SIG-M5 treated with dmso at 0.1 percent for 504 hours (cell line): Measurements from ENCODE around the gene PTPDC1.
"Not testable (repeated sequence)": the region's sequence is repeated elsewhere in the genome, so short reads cannot be mapped to it uniquely, and the experiment has no call there.

Experiments
- DNase-seq: peaks from one replicate; lab custom pipeline; 2025; ENCODE audit not compliant: unreplicated experiment; lab: John Stamatoyannopoulos, UW

The PTPDC1 gene

GRCh38 chr9:94086486-94087345 is 2.5 kb downstream of the PTPDC1 start:
- DNase-seq, result no peak

- DNase-seq, result not testable (repeated sequence)
Observed at GRCh38 chr9:94094219-94095145, 10.2 kb downstream of the PTPDC1 start.

GRCh38 chr9:94096819-94097577 is 12.7 kb downstream of the PTPDC1 start:
- no peak for DNase-seq

- no peak for DNase-seq
Observed at GRCh38 chr9:94097788-94098414, 13.6 kb downstream of the PTPDC1 start.

GRCh38 chr9:94100152-94100879 is 16.1 kb downstream of the PTPDC1 start:
- DNase-seq, result no peak

- DNase-seq, result no peak
Observed at GRCh38 chr9:94101162-94101853, 17.0 kb downstream of the PTPDC1 start.

DNA sequence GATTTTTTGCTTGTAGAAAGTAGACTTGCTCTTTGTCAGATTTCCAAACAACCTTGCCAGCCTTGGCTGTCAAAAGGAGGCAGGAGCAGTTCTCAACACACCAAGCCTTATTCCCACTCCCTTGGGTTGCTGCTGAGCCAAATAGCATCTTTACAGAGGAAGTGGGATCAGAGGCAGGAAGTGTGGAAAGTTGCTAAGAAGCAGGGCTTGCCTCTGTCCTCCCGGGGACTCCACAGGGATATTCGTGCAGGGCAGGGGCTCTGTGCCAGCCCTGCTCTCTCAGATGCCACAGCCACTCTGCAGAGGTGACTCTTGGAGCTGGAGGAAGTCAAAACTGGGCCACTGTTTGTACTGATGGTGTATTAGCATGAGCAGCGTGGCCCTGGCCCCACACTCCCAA is 24.3 kb downstream of the PTPDC1 start:
- DNase-seq, result no peak

GRCh38 chr9:94110821-94111252 is 26.6 kb downstream of the PTPDC1 start:
- no peak for DNase-seq

GRCh38 chr9:94111446-94111845 is 27.2 kb downstream of the PTPDC1 start:
- no peak for DNase-seq

DNA sequence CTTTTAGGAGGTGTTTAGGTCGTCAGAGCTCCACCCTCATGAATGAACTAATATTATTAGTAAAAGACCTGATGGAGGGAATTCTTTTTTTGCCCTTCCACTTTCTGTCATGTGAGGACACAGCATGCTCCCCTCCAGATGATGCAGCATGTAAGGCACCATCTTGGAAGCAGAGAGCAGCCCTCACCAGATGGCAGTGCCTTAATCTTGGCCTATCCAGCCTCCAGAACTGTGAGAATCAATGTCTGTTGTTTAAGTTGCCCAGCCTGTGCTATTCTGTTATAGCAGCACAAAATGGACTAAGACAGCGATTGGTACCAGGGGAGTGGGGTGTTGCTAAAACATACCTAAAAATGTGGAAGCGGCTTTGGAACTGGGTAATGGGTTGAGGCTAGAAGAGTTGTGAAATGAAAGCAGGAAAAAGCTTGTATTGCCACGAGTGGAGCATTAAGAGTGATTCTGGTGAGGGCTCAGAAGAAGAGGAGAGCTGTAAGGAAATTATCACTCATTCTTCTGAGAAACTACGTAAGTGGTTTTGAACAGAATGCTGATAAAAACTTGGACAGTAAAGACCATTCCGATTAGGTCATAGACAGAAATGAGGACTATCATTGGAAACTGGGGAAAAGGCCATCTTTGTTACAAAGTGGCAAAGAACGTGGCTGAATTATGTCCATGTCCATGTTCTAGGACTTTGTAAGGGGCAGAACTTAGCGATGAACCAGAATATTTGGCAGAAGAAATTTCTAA is 28.6 kb downstream of the PTPDC1 start:
- DNase-seq, result no peak

DNA sequence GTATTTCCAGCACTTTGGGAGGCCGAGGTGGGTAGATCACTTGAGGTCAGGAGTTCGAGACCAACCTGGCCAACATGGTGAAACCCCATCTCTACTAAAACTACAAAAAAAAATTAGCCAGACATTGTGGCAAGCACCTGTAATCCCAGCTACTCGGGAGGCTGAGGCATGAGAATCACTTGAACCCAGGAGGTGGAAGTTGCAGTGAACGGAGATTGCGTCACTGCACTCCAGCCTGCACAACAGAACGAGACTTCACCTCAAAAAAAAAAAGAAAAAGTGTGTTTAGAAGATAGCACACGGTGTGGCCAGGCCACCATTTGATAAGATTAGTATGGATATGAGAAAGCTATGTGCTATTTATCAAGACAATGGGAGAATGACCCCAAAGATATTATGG is 35.8 kb downstream of the PTPDC1 start:
- not testable (repeated sequence) for DNase-seq

- DNase-seq, result no peak
Observed at GRCh38 chr9:94120854-94121376, 36.7 kb downstream of the PTPDC1 start.

DNA sequence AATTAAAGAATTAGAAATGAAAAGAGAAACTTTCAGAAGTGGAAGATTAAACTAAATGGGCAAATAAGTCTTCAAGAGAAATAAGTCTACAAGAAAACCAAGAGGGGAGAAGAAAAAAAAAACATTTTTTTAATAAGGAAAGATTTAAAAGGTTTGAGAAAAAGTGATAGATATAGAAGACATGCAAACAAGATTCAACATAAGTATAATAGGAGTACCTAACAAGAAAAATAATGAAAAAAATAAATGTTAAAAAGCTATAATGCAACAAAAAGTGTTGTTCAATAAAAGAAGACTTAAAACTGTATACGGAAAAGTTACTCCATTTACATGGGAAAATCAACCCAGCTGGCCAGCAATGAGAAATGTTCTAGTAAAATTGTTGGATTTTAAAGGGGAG is 42.6 kb downstream of the PTPDC1 start:
- no peak for DNase-seq

GRCh38 chr9:94127806-94128205 is 43.5 kb downstream of the PTPDC1 start:
- no peak for DNase-seq

GRCh38 chr9:94128580-94128979 is 44.3 kb downstream of the PTPDC1 start:
- no peak for DNase-seq

DNA sequence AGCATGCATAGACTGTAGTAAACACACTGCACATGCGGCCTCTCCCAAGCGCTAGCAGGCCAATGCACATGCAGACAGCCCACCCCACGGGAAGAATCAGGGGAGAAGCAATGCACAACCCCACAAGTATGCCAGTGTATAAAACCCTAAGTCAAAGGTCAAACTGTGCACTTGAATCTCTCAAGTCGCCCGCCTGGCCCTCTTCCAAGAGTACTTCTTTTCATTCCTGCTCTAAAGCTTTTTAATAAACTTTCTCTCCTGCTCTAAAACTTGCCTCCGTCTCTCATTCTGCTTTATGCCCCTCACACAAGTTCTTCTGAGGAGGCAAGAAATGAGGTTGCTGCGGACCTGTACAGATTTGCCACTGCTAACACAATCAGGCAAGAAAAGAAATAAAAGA is 50.4 kb downstream of the PTPDC1 start:
- DNase-seq, result no peak

- no peak for DNase-seq
Observed at GRCh38 chr9:94135222-94135621, 51.0 kb downstream of the PTPDC1 start.

GRCh38 chr9:94139672-94140417 is 55.6 kb downstream of the PTPDC1 start:
- DNase-seq, result peak; percentile 20
